Glutamatergic neuron (in vitro differentiated cells): ENCODE data around the gene MAPK8. TPM values are rescaled to one million over a fixed set of nuclear protein-coding genes. Genes with fewer than 3 reads are reported as not detected.

ENCODE experiments used
- DNase-seq: peaks from one replicate; pipeline ENCODE4 v3.0.0; 2022
- H3K27ac Mint-ChIP-seq: one replicate; pipeline ENCODE4 v1.8.0; 2020; ENCODE audit warnings: mild to moderate bottlenecking, mixed read lengths, inconsistent platforms; ENCODE audit not compliant: unreplicated experiment
- H3K27me3 Mint-ChIP-seq: one replicate; pipeline ENCODE4 v1.8.0; 2020; ENCODE audit warnings: mild to moderate bottlenecking, moderate library complexity, mixed read lengths, inconsistent platforms; ENCODE audit not compliant: unreplicated experiment
- H3K36me3 Mint-ChIP-seq: one replicate; pipeline ENCODE4 v1.8.0; 2020; ENCODE audit warnings: mild to moderate bottlenecking, mixed read lengths, inconsistent platforms; ENCODE audit not compliant: unreplicated experiment
- H3K4me1 Mint-ChIP-seq: one replicate; pipeline ENCODE4 v1.8.0; 2020; ENCODE audit warnings: mild to moderate bottlenecking, low read depth, mixed read lengths, inconsistent platforms; ENCODE audit not compliant: unreplicated experiment
- H3K4me3 Mint-ChIP-seq: one replicate; pipeline ENCODE4 v1.8.0; 2020; ENCODE audit warnings: mild to moderate bottlenecking, mixed read lengths, inconsistent platforms; ENCODE audit not compliant: unreplicated experiment
- H3K9me3 Mint-ChIP-seq: one replicate; pipeline ENCODE4 v1.8.0; 2020; ENCODE audit warnings: mild to moderate bottlenecking, moderate library complexity, mixed read lengths, inconsistent platforms; ENCODE audit not compliant: unreplicated experiment
- CTCF ChIP-seq: fragments of 200-600 bp; sonication (generic); IDR thresholded peaks from one replicate; pipeline ENCODE4 v1.5.0; 2021; ENCODE audit not compliant: partially characterized antibody, unreplicated experiment
- total RNA-seq: library from RNA; stranded (reverse); fragmentation: NEBNext Ultra II Directional; extraction: Animal tissue kit (Norgen Biotek cat#: 25700); gene quantifications from one replicate; pipeline ENCODE4 v1.2.1, GENCODE V29; 2021; ENCODE audit not compliant: unreplicated experiment

MAPK8 gene
- total RNA-seq, 1 donor from 2014 or later = 317 TPM

- peak; percentile 24 for DNase-seq
- TF ChIP-seq CTCF = peak; percentile 16
- Mint-ChIP-seq H3K9me3 (peaks cover 13% of the 10 kb centered on the region), H3K36me3 (no peaks in the 10 kb centered on the region), H3K27me3 (peaks cover 21% of the 10 kb centered on the region), H3K27ac (peak overlapping the region; percentile 35), H3K4me1 (peaks cover 33% of the 10 kb centered on the region), H3K4me3 (no peak overlapping the region)
Observed at GRCh38 chr10:48444861-48445841, 138.7 kb downstream of the MAPK8 start.

- no peak overlapping the region for H3K27ac Mint-ChIP-seq
- H3K9me3 Mint-ChIP-seq = peaks cover 13% of the 10 kb centered on the region
- H3K36me3 Mint-ChIP-seq = no peaks in the 10 kb centered on the region
- H3K4me1 Mint-ChIP-seq = peaks cover 33% of the 10 kb centered on the region
- H3K4me3 Mint-ChIP-seq = no peak overlapping the region
- H3K27me3 Mint-ChIP-seq = peaks cover 21% of the 10 kb centered on the region
- TF ChIP-seq CTCF = no peak
- no peak for DNase-seq
Observed at GRCh38 chr10:48445932-48446331, 139.5 kb downstream of the MAPK8 start.

- Mint-ChIP-seq H3K27me3 (peaks cover 21% of the 10 kb centered on the region), H3K27ac (no peak overlapping the region), H3K4me1 (peaks cover 33% of the 10 kb centered on the region), H3K4me3 (no peak overlapping the region), H3K36me3 (no peaks in the 10 kb centered on the region), H3K9me3 (peaks cover 13% of the 10 kb centered on the region)
- DNase-seq = no peak
- no peak for TF ChIP-seq CTCF
Observed at GRCh38 chr10:48446785-48447184, 140.3 kb downstream of the MAPK8 start.

- Mint-ChIP-seq H3K9me3 (peaks cover 11% of the 10 kb centered on the region), H3K4me1 (peaks cover 33% of the 10 kb centered on the region), H3K27ac (no peak overlapping the region), H3K27me3 (peaks cover 25% of the 10 kb centered on the region), H3K4me3 (peak overlapping the region; percentile 6), H3K36me3 (no peaks in the 10 kb centered on the region)
- TF ChIP-seq CTCF = no peak
- DNase-seq = no peak
Observed at GRCh38 chr10:48447356-48448215, 141.1 kb downstream of the MAPK8 start.
